GM20431 (cell line): Measurements from ENCODE around the gene MBNL3.
"Not testable (repeated sequence)": the region's sequence is repeated elsewhere in the genome, so short reads cannot be mapped to it uniquely, and the experiment has no call there.

Experiments used
- in situ Hi-C: fragments of 300-500 bp; cut with MseI, MboI; formaldehyde crosslinking; loops from one replicate; pipeline ENCODE4 v1.15.0; 2020; ENCODE audit warnings: low sequenced_read_pairs; ENCODE audit not compliant: unreplicated experiment

Gene MBNL3

GRCh38 chrX:132389480-132389879 is 99.4 kb downstream of the MBNL3 start:
- in situ Hi-C loops: no loop called here

- in situ Hi-C loops: no loop called here
Observed at GRCh38 chrX:132388371-132388770, 100.5 kb downstream of the MBNL3 start.

- in situ Hi-C loops: no loop called here
Observed at GRCh38 chrX:132384301-132384700, 104.5 kb downstream of the MBNL3 start.

GRCh38 chrX:132382068-132382467 is 106.8 kb downstream of the MBNL3 start:
- in situ Hi-C loops: no loop called here

- in situ Hi-C loops: no loop called here
Observed at GRCh38 chrX:132378281-132378680, 110.6 kb downstream of the MBNL3 start.

- in situ Hi-C loops: no loop called here
Observed at GRCh38 chrX:132375941-132376340, 112.9 kb downstream of the MBNL3 start.

GRCh38 chrX:132373610-132374009 is 115.2 kb downstream of the MBNL3 start:
- in situ Hi-C loops: no loop called here

GRCh38 chrX:132369617-132370326 is 119.1 kb downstream of the MBNL3 start:
- in situ Hi-C loops: no loop called here

- in situ Hi-C loops: no loop called here
Observed at GRCh38 chrX:132367984-132368383, 120.9 kb downstream of the MBNL3 start.

GRCh38 chrX:132367314-132367713 is 121.5 kb downstream of the MBNL3 start:
- in situ Hi-C loops: no loop called here

GRCh38 chrX:132365490-132365889 is 123.3 kb downstream of the MBNL3 start:
- in situ Hi-C loops: no loop called here

GRCh38 chrX:132364313-132364712 is 124.5 kb downstream of the MBNL3 start:
- in situ Hi-C loops: no loop called here

GRCh38 chrX:132353430-132353829 is 135.4 kb downstream of the MBNL3 start:
- in situ Hi-C loops: no loop called here

GRCh38 chrX:132336172-132336571 is 152.7 kb downstream of the MBNL3 start:
- in situ Hi-C loops: no loop called here

- in situ Hi-C loops: no loop called here
Observed at GRCh38 chrX:132333351-132333750, 155.5 kb downstream of the MBNL3 start.

GRCh38 chrX:132331532-132331931 is 157.3 kb downstream of the MBNL3 start:
- in situ Hi-C loops: no loop called here

- in situ Hi-C loops: no loop called here
Observed at GRCh38 chrX:132331000-132331399, 157.8 kb downstream of the MBNL3 start.

- in situ Hi-C loops: no loop called here
Observed at GRCh38 chrX:132330156-132330729, 158.6 kb downstream of the MBNL3 start.

GRCh38 chrX:132326960-132327359 is 161.9 kb downstream of the MBNL3 start:
- in situ Hi-C loops: not testable (repeated sequence)
